Breast epithelium (tissue), 4 donors: ENCODE data around the gene PAM16. TPM values are rescaled to one million over a fixed set of nuclear protein-coding genes. Genes with fewer than 3 reads are reported as not detected.

Experiments used
- DNase-seq, 2 donors: peaks; one replicate each; pipeline ENCODE4 v3.0.0-alpha.2; 2019; ENCODE audit warnings: low spot score in 2 of 2
- H3K27ac ChIP-seq, 2 donors: fragments of 200-600 bp; sonication (generic) in 1 of 2; one replicate each; pipeline ENCODE4 v1.5.1; 2016 to 2019; ENCODE audit warnings: mild to moderate bottlenecking in 1 of 2
- H3K27me3 ChIP-seq, 2 donors: fragments of 200-600 bp; sonication (generic) in 1 of 2; one replicate each; pipeline versions ENCODE4 v1.5.1 to v1.6.0; 2017 to 2019; ENCODE audit warnings: control low read depth in 1 of 2, mild to moderate bottlenecking in 1 of 2
- H3K36me3 ChIP-seq: fragments of 200-600 bp; one replicate; pipeline ENCODE4 v1.5.1; 2019
- H3K4me1 ChIP-seq, 2 donors: fragments of 200-600 bp; sonication (generic); one replicate each; pipeline ENCODE4 v1.5.1; 2016 to 2019; ENCODE audit warnings: control low read depth in 1 of 2
- H3K4me3 ChIP-seq, 3 donors: fragments of 200-600 bp; sonication (generic); 1 replicate in 2 of 3; 2 replicates in 1 of 3; pipeline ENCODE4 v1.5.1; 2016 to 2019; ENCODE audit warnings: mild to moderate bottlenecking in 3 of 3, moderate library complexity in 2 of 3
- H3K9me3 ChIP-seq, 2 donors: fragments of 200-600 bp; sonication (generic) in 1 of 2; one replicate each; pipeline ENCODE4 v1.5.1; 2016 to 2019; ENCODE audit warnings: control low read depth in 1 of 2
- CTCF ChIP-seq, 3 donors: fragments of 450-650 bp; IDR thresholded peaks; one replicate each; pipeline ENCODE4 v1.5.1; 2016 to 2017; ENCODE audit warnings: antibody characterized with exemption in 3 of 3, mild to moderate bottlenecking in 3 of 3, moderate library complexity in 3 of 3
- POLR2A ChIP-seq: fragments of 450-650 bp; IDR thresholded peaks from one replicate; pipeline ENCODE4 v1.6.1; 2016; ENCODE audit warnings: antibody characterized with exemption, mild to moderate bottlenecking, moderate library complexity
- POLR2AphosphoS5 ChIP-seq, 3 donors: sonication (generic); formaldehyde crosslinking; IDR thresholded peaks; one replicate each; pipeline ENCODE4 v1.6.1; 2017; ENCODE audit warnings: antibody characterized with exemption in 3 of 3
- intact Hi-C: fragments of 100-400 bp; cut with DNase I; formaldehyde crosslinking; loops from one replicate; pipeline ENCODE4 v1.15.1; 2023; ENCODE audit warnings: low total_unique reads
- total RNA-seq, 3 donors: library from RNA; depleted of rRNA; stranded (reverse); fragments of >200 nt; gene quantifications; one replicate each; pipeline ENCODE4 v1.1.0, GENCODE V29; 2016

PAM16 gene
- total RNA-seq, 3 donors from 2014 or later, result 24.9 to 52.4 (median 49.9) TPM

DNA sequence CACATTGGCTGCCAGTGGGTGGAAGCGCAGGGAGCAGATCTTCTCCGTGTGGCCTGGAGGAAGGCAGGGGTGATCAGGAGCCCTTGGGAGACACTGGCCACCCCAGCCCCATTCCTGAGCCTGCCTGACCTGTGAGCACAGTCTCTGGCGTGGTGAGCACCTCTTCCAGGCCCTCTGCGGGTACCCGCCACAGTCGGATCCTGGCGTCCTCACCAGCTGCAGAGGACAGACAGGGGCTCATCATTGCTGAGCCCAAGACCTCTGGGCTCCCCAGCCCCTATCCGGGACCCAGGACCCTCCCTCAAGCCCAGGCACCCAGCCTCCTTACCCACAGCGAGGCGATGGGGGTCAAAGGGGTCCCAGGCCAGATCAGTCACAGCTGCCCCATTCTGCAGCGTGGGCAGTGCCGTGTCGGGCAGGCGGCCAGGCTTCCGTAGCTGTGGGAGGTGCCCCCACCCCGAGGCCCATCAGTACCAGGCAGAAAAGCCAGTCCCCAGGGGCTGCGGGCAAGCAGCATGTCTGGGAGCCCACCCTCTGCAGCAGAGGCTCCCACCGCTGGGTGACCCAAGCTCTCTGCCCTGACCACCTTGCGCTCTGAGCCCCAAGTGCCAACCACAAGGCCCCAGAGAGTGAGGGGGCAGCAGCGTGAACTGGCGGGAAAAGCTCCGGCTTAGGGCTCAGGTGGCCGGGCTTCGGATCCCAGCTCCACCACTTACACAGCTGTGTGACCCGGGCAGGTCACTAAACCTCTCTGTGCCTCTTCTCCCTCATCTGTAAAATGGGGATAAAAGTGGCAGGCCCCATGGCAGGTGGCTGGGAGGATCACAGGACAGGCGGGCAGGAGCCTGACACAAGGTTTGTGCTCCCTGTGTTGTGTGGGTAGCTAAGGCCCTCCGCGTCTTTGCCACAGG is 10.2 kb upstream of the PAM16 start:
- TF ChIP-seq POLR2AphosphoS5 (IDR thresholded peaks at IDR 0.05) (no peak), CTCF (IDR thresholded peaks at IDR 0.05) (no peak), POLR2A (no peak)
- Histone ChIP-seq H3K36me3 (no peaks in the 10 kb centered on the region), H3K4me3 (no peak overlapping the region), H3K27me3 (no peaks in the 10 kb centered on the region), H3K27ac (no peak overlapping the region), H3K4me1 (no peaks in the 10 kb centered on the region), H3K9me3 (no peaks in the 10 kb centered on the region)
- DNase-seq, result no peak
- intact Hi-C loops, result no loop called here

DNA sequence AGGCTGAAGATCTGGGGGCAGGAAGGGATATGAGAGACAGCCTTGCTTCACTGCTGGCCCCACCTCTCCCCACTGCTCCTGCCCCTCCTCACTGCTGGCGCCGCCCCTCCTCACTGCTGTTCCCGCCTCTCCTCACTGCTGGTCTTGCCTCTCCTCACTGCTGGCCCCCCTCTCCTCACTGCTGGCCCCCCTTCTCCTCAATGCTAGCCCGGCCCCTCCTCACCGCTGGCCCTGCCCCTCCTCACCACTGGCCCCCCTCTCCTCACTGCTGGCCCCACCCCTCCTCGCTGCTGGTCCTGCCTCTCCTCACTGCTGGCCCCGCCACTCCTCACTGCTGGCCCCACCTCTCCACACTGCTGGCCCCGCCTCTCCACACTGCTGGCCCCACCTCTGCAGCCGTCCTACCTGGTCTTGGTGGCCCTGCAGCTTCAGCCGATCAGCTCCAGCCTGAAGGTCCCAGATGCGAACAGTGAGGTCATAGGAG is 9.5 kb upstream of the PAM16 start:
- intact Hi-C loops, result no loop called here
- no peaks in the 10 kb centered on the region for H3K36me3 ChIP-seq
- no peaks in the 10 kb centered on the region for H3K4me1 ChIP-seq
- no peak overlapping the region for H3K27ac ChIP-seq
- no peak for DNase-seq
- TF ChIP-seq CTCF (IDR thresholded peaks at IDR 0.05) (no peak), POLR2AphosphoS5 (IDR thresholded peaks at IDR 0.05) (no peak), POLR2A (no peak)
- H3K4me3 ChIP-seq, result no peak overlapping the region
- no peaks in the 10 kb centered on the region for H3K27me3 ChIP-seq
- no peaks in the 10 kb centered on the region for H3K9me3 ChIP-seq

- intact Hi-C loops, result loop anchor here (2.0 to 5.0 kb wide), 2 partner anchors 32 to 43 kb away; no protein-coding TSS in a partner anchor
- no peaks in the 10 kb centered on the region for H3K9me3 ChIP-seq
- no peak overlapping the region for H3K27ac ChIP-seq
- no peaks in the 10 kb centered on the region for H3K4me1 ChIP-seq
- no peaks in the 10 kb centered on the region for H3K36me3 ChIP-seq
- no peak overlapping the region for H3K4me3 ChIP-seq
- no peaks in the 10 kb centered on the region for H3K27me3 ChIP-seq
- TF ChIP-seq CTCF (IDR thresholded peaks at IDR 0.05), result no peak
- no peak for TF ChIP-seq POLR2AphosphoS5 (IDR thresholded peaks at IDR 0.05)
- no peak for TF ChIP-seq POLR2A
- no peak for DNase-seq
These were observed 8.8 kb upstream of the PAM16 start for GRCh38 chr16:4359914-4360313.

GRCh38 chr16:4358831-4359561 is 7.9 kb upstream of the PAM16 start:
- Histone ChIP-seq H3K36me3 (no peaks in the 10 kb centered on the region), H3K4me3 (no peak overlapping the region), H3K27me3 (no peaks in the 10 kb centered on the region), H3K4me1 (no peaks in the 10 kb centered on the region), H3K9me3 (no peaks in the 10 kb centered on the region), H3K27ac (no peak overlapping the region)
- intact Hi-C loops, result loop anchor here (2.0 to 5.0 kb wide), 2 partner anchors 33 to 44 kb away; no protein-coding TSS in a partner anchor
- DNase-seq, result peak in 1 of 2 donors; percentile 70
- TF ChIP-seq POLR2A (no peak), CTCF (IDR thresholded peaks at IDR 0.05) (peak; percentile 95 to 98 (median 96))
